ENCODE measurements around the gene ATP5ME.

The ATP5ME gene

GRCh38 chr4:649751-650310 is 24.2 kb downstream of the ATP5ME start:
- H3K4me3 ChIP-seq (ENCODE audit: low read depth, low read length, poor library complexity, severe bottlenecking), result no peak overlapping the region
- no peaks in the 10 kb centered on the region for H3K36me3 ChIP-seq (ENCODE audit: insufficient read depth, low read length)
- TF ChIP-seq EZH2 (IDR thresholded peaks at IDR 0.05; ENCODE audit: borderline replicate concordance, low read length), result no peak
- TF ChIP-seq, protein P1, sequence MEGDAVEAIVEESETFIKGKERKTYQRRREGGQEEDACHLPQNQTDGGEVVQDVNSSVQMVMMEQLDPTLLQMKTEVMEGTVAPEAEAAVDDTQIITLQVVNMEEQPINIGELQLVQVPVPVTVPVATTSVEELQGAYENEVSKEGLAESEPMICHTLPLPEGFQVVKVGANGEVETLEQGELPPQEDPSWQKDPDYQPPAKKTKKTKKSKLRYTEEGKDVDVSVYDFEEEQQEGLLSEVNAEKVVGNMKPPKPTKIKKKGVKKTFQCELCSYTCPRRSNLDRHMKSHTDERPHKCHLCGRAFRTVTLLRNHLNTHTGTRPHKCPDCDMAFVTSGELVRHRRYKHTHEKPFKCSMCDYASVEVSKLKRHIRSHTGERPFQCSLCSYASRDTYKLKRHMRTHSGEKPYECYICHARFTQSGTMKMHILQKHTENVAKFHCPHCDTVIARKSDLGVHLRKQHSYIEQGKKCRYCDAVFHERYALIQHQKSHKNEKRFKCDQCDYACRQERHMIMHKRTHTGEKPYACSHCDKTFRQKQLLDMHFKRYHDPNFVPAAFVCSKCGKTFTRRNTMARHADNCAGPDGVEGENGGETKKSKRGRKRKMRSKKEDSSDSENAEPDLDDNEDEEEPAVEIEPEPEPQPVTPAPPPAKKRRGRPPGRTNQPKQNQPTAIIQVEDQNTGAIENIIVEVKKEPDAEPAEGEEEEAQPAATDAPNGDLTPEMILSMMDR (IDR thresholded peaks at IDR 0.05; ENCODE audit: low read length), result no peak
- H3K27ac ChIP-seq (ENCODE audit: low read depth, low read length, poor library complexity, severe bottlenecking), result no peak overlapping the region
- no peaks in the 10 kb centered on the region for H3K4me1 ChIP-seq (ENCODE audit: insufficient read depth, low read length, severe bottlenecking)
- H2AFZ ChIP-seq (ENCODE audit: low read length), result no peak overlapping the region
- H3K4me2 ChIP-seq (ENCODE audit: low read length), result no peak overlapping the region
- no peaks in the 10 kb centered on the region for H3K27me3 ChIP-seq (ENCODE audit: insufficient read depth, low read length)
- H3K79me2 ChIP-seq (ENCODE audit: insufficient read depth, low read length), result no peaks in the 10 kb centered on the region
- no peaks in the 10 kb centered on the region for H3K9me3 ChIP-seq (ENCODE audit: low read length)
- no peaks in the 10 kb centered on the region for H3K9me2 ChIP-seq (ENCODE audit: low read depth, low read length)
- H3F3A ChIP-seq (ENCODE audit: insufficient read depth, low read length), result no peaks in the 10 kb centered on the region
- H4K20me1 ChIP-seq (ENCODE audit: insufficient read depth, low read length), result no peaks in the 10 kb centered on the region
- H3K9ac ChIP-seq (ENCODE audit: low read length), result no peak overlapping the region

DNA sequence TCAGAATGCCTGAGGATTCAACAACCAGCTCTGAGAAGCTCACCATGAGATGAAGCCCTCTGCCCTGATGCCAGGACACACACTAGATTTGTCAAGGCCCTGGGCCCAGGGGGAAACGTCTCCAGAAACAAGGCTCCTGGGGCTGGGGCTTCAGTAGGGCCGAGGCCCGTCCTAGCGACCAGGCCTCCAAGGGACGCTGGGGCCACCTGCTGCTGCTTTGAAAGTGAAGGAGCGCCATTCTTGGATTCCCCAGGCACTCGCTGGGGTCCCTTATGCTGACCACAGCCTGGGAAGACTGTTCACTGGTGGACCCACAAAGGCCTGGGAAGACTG is 24.8 kb downstream of the ATP5ME start:
- H3K27ac ChIP-seq (ENCODE audit: low read depth, low read length, poor library complexity, severe bottlenecking), result no peak overlapping the region
- no peak overlapping the region for H3K4me3 ChIP-seq (ENCODE audit: low read depth, low read length, poor library complexity, severe bottlenecking)
- no peak overlapping the region for H3K9ac ChIP-seq (ENCODE audit: low read length)
- TF ChIP-seq EZH2 (IDR thresholded peaks at IDR 0.05; ENCODE audit: borderline replicate concordance, low read length), result no peak
- TF ChIP-seq, protein P1 (IDR thresholded peaks at IDR 0.05; ENCODE audit: low read length), result no peak
- no peaks in the 10 kb centered on the region for H3K79me2 ChIP-seq (ENCODE audit: insufficient read depth, low read length)
- H3K9me3 ChIP-seq (ENCODE audit: low read length), result no peaks in the 10 kb centered on the region
- no peaks in the 10 kb centered on the region for H3K9me2 ChIP-seq (ENCODE audit: low read depth, low read length)
- no peaks in the 10 kb centered on the region for H4K20me1 ChIP-seq (ENCODE audit: insufficient read depth, low read length)
- H3K27me3 ChIP-seq (ENCODE audit: insufficient read depth, low read length), result no peaks in the 10 kb centered on the region
- H3K4me2 ChIP-seq (ENCODE audit: low read length), result no peak overlapping the region
- no peaks in the 10 kb centered on the region for H3K4me1 ChIP-seq (ENCODE audit: insufficient read depth, low read length, severe bottlenecking)
- no peak overlapping the region for H2AFZ ChIP-seq (ENCODE audit: low read length)
- no peaks in the 10 kb centered on the region for H3F3A ChIP-seq (ENCODE audit: insufficient read depth, low read length)
- no peaks in the 10 kb centered on the region for H3K36me3 ChIP-seq (ENCODE audit: insufficient read depth, low read length)

DNA sequence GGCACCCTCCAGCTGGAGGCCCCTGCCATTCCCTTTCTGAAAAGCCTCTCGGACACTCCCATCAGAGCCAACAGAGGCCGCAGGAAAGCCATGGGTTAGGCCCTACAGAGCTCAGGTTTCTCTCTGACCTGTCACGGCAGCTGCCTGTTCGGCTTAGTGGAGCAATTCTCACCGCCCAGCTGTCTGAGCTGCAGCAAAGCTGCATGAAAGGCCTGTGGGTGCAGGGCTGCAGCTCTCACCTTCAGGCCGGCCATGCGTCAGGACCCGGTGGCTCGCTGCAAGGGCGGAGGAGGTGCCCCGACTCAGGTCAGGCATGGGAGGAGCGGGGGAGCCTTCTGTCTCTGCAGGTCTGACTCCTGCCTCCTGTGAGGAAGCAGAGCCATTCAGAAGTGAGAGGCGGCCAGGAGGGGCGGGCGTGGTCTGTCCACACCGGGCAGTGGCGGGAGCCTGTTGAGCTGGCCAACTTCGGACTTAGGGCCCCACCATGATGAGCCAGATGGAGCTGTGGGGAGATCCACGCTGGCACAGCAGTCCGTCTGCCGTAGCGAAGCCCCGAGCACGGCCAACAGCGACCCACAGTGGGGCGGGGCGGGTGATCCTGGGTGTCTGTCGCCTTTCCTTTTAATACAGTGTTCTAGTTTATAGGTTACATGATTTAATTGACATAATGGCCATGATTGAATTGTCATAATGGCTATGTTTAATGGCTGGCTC is 25.3 kb downstream of the ATP5ME start:
- no peaks in the 10 kb centered on the region for H3F3A ChIP-seq (ENCODE audit: insufficient read depth, low read length)
- H3K4me2 ChIP-seq (ENCODE audit: low read length), result no peak overlapping the region
- H3K4me1 ChIP-seq (ENCODE audit: insufficient read depth, low read length, severe bottlenecking), result no peaks in the 10 kb centered on the region
- no peak overlapping the region for H2AFZ ChIP-seq (ENCODE audit: low read length)
- H3K27ac ChIP-seq (ENCODE audit: low read depth, low read length, poor library complexity, severe bottlenecking), result no peak overlapping the region
- no peak overlapping the region for H3K9ac ChIP-seq (ENCODE audit: low read length)
- H4K20me1 ChIP-seq (ENCODE audit: insufficient read depth, low read length), result no peaks in the 10 kb centered on the region
- no peak overlapping the region for H3K4me3 ChIP-seq (ENCODE audit: low read depth, low read length, poor library complexity, severe bottlenecking)
- H3K36me3 ChIP-seq (ENCODE audit: insufficient read depth, low read length), result no peaks in the 10 kb centered on the region
- H3K9me2 ChIP-seq (ENCODE audit: low read depth, low read length), result no peaks in the 10 kb centered on the region
- H3K9me3 ChIP-seq (ENCODE audit: low read length), result no peaks in the 10 kb centered on the region
- no peaks in the 10 kb centered on the region for H3K27me3 ChIP-seq (ENCODE audit: insufficient read depth, low read length)
- no peak for TF ChIP-seq EZH2 (IDR thresholded peaks at IDR 0.05; ENCODE audit: borderline replicate concordance, low read length)
- TF ChIP-seq, protein P1 (IDR thresholded peaks at IDR 0.05; ENCODE audit: low read length), result no peak
- H3K79me2 ChIP-seq (ENCODE audit: insufficient read depth, low read length), result no peaks in the 10 kb centered on the region

Data from OCI-LY1 (cell line).